Small intestine (tissue), 16 donors: ENCODE data around the gene MSS51. TPM values are rescaled to one million over a fixed set of nuclear protein-coding genes. Genes with fewer than 3 reads are reported as not detected.
A peak's percentile ranks its signal among the peaks of the same experiment; 100 is the strongest.

Source experiments
- DNase-seq, 2 donors: peaks; one replicate each; pipeline versions ENCODE4 v3.0.0 to v3.0.0-alpha.2; 2013
- FAIRE-seq: peaks from 2 replicates; lab custom pipeline; 2012; peaks lifted over from hg19 to GRCh38; lab: Jason Lieb, UNC
- H3K27ac ChIP-seq, 3 donors: one replicate each; pipeline ENCODE4 v1.5.1; 2013; ENCODE audit warnings: low read length in 2 of 3, mild to moderate bottlenecking in 2 of 3, control low read depth in 1 of 3, inconsistent platforms in 1 of 3, low read depth in 1 of 3, moderate library complexity in 1 of 3
- H3K27me3 ChIP-seq, 3 donors: one replicate each; pipeline ENCODE4 v1.6.1; 2013; ENCODE audit warnings: low read length in 3 of 3, inconsistent platforms in 1 of 3; ENCODE audit not compliant: control insufficient read depth in 3 of 3, insufficient read depth in 3 of 3
- H3K36me3 ChIP-seq, 3 donors: one replicate each; pipeline ENCODE4 v1.6.1; 2013; ENCODE audit warnings: low read length in 3 of 3, inconsistent platforms in 1 of 3, low read depth in 1 of 3, mild to moderate bottlenecking in 1 of 3, moderate library complexity in 1 of 3; ENCODE audit not compliant: control insufficient read depth in 3 of 3, insufficient read depth in 2 of 3
- H3K4me1 ChIP-seq, 3 donors: one replicate each; pipeline ENCODE4 v1.6.1; 2013; ENCODE audit warnings: low read length in 2 of 3, inconsistent platforms in 1 of 3, low read depth in 1 of 3, mild to moderate bottlenecking in 1 of 3, moderate library complexity in 1 of 3; ENCODE audit not compliant: control insufficient read depth in 3 of 3, insufficient read depth in 2 of 3
- H3K4me3 ChIP-seq, 3 donors: one replicate each; pipeline ENCODE4 v1.5.1; 2013; ENCODE audit warnings: low read length in 3 of 3, control low read depth in 1 of 3, inconsistent platforms in 1 of 3, low read depth in 1 of 3, mild to moderate bottlenecking in 1 of 3, moderate library complexity in 1 of 3
- H3K9me3 ChIP-seq, 2 donors: one replicate each; pipeline ENCODE4 v1.6.1; 2013; ENCODE audit warnings: low read depth in 1 of 2, low read length in 1 of 2; ENCODE audit not compliant: control insufficient read depth in 2 of 2, insufficient read depth in 1 of 2
- WGBS, 3 donors: extraction: QIAGEN DNeasy Blood & Tissue Kit; methylation state at CpG; one replicate each; pipeline ENCODE4 v1.1.7; 2013; 5-methylcytosine and 5-hydroxymethylcytosine counted together
- long read RNA-seq, 10 donors: transcript quantifications; one replicate each; lab custom pipeline, GENCODE V29; 2026
- polyA plus RNA-seq, 4 donors: library from polyadenylated mRNA; stranded (reverse) in 3 of 4; unstranded in 1 of 4; fragments of 200-250 nt in 3 of 4; fragments of 120-200 nt in 1 of 4; gene quantifications; one replicate each; pipeline versions ENCODE4 v1.2.1 to v1.2.3, GENCODE V29; 2013
- donor health status: healthy with polysubstance abuse.
- donor health status: control.
- donor health status: control.
- donor health status: Bipolar disorder and iron deficiency.
- donor health status: healthy.

Gene MSS51
- polyA plus RNA-seq: 1 to 10 TPM in 3 of 4 donors, under 1 TPM in 1; 0.91 to 3.1 (median 1.7) TPM
- long read RNA-seq, donor 1: 0 reads
- long read RNA-seq, donor 2: 0 reads
- long read RNA-seq, donor 3: 0 reads
- long read RNA-seq, donor 4: 0 reads
- long read RNA-seq, donor 5: 0 reads
- long read RNA-seq, donor 6: 0 reads
- long read RNA-seq, donor 7: 0 reads
- long read RNA-seq, donor 8: 0 reads
- long read RNA-seq, donor 9: 0 reads
- long read RNA-seq, donor 10, partial matches to known transcripts: 0 of 1 reads
- long read RNA-seq, donor 10, other reads (novel, unspliced or antisense): 0 of 1 reads

DNA sequence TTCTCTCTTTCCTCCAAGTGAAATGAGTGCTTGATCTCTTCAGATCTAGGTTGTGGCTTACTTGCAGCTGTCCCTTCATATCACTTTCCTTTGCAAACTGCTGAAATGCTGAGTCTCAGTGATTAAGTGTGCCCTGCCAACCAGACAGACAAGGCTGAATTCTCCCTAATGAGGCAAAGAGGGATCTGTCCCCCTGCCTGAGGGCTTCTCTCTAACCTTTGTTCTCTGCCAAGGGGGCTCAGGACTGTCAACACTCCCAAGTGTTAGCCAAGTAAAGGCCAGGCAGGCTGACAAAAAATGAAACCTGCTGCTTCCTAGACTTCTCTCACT, at the start of gene MSS51:
TSS of gene MSS51 (minus strand) at position 24 of the 330 bp plus-strand sequence. CDS start 5,277 bp downstream, outside the sequence.
- no peaks in the 10 kb centered on the region for H3K27me3 ChIP-seq
- H3K27ac ChIP-seq: no peak within 1 kb of the TSS
- peaks cover 3 to 9% (median 6%) of the 10 kb centered on the region in 3 donors for H3K36me3 ChIP-seq
- FAIRE-seq (no peak), DNase-seq (no peak)
- no peaks in the 10 kb centered on the region for H3K4me1 ChIP-seq
- H3K4me3 ChIP-seq: no peak within 1 kb of the TSS
- H3K9me3 ChIP-seq: no peaks in the 10 kb centered on the region

DNA sequence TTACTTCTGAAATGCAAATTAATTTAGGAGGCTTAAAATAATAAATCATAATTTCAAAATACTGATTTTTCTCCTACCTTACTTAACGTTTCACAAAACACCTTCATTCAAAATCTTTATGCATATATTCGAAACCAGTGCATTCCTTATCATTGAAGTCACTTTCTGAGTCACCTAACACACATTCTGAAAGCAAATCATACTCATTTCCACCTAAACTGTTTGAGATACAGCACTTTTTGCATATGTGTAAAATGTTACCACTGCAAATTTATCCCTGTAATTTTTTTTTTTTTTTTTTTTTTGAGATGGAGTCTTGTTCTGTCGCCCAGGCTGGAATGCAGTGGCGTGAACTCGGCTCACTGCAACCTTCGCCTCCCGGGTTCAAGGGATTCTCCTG, 46.8 kb upstream of the MSS51 start:
- WGBS, 3 donors: 73 to 85% (median 81%) methylated on average over 7 of the region's 7 CpGs
- DNase-seq: no peak
- no peak for FAIRE-seq

DNA sequence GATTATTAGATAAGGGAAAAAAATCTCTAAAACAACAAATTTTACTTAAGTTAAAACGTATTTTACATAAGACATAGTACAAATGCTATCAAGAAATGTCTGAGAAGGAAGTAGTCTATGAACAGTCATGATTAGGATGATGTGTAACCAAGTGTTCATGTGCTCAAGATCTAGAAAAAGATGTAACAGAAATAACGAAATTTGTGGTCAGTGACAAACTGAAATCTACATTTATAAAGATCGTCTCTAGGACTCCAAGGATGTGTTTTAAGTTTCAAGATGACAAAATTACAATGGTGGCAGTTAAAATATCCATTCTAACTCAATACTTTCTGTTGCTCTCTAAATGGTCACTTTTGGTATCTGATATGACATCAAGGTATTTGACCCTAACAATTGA, 45.3 kb upstream of the MSS51 start:
- Histone ChIP-seq H3K4me1 (no peaks in the 10 kb centered on the region), H3K4me3 (no peak overlapping the region), H3K36me3 (peaks cover 4 to 29% (median 7%) of the 10 kb centered on the region in 3 donors), H3K9me3 (no peaks in the 10 kb centered on the region), H3K27me3 (no peaks in the 10 kb centered on the region), H3K27ac (no peak overlapping the region)
- DNase-seq: no peak
- FAIRE-seq: no peak
- WGBS, 3 donors: 62 to 83% (median 74%) methylated on average over 3 of the region's 3 CpGs

More for the DNA sequence above, 46.8 kb upstream of the MSS51 start:
- no peaks in the 10 kb centered on the region for H3K9me3 ChIP-seq
- no peaks in the 10 kb centered on the region for H3K27me3 ChIP-seq
- H3K4me1 ChIP-seq: no peaks in the 10 kb centered on the region
- no peak overlapping the region for H3K27ac ChIP-seq
- H3K36me3 ChIP-seq: peaks cover 3 to 22% (median 4%) of the 10 kb centered on the region in 3 donors
- no peak overlapping the region for H3K4me3 ChIP-seq

DNA sequence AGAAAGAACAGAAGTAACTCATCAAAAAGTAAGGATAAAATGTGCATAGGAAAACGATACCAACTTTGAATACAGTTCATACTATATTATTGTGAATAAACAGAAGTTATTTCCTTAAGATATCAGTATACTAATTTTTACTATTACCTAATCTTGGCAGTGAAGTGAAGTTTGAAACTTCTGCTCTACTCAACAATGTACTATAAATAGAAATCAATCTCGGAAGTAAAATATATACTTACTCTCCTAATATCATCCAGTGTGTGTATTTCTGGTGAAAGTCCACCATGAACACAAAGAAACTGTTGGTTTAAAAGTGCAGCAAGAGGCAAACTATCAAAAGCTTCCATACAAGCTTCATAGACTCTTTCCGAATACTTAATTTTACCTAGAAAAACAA, 37.9 kb upstream of the MSS51 start:
- H3K4me3 ChIP-seq: no peak overlapping the region
- FAIRE-seq (no peak), DNase-seq (no peak)
- no peaks in the 10 kb centered on the region for H3K27me3 ChIP-seq
- no peaks in the 10 kb centered on the region for H3K9me3 ChIP-seq
- no peaks in the 10 kb centered on the region for H3K4me1 ChIP-seq
- peaks cover 9 to 28% (median 10%) of the 10 kb centered on the region in 3 donors for H3K36me3 ChIP-seq
- H3K27ac ChIP-seq: no peak overlapping the region
- 54 to 66% (median 64%) methylated on average over 3 of the region's 3 CpGs for WGBS, 3 donors

DNA sequence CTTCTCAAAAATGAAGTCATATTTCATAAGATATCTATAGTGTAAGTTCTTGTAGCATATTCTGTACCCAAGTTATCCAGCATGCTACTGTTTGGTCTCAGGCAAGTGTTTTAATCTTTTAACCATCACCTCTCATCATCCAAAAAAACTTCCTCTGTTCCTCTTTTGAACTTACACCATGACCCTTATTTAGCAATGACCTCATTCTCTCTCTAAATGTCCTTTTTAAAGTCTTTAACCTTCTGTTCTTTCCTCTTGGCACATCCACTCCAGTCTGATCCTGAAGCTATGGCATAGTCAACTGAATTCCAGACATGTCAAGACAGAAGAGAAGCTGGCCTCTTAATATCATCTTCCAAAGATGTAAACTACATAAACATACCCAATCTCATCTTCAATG, 36.2 kb upstream of the MSS51 start:
- FAIRE-seq (no peak), DNase-seq (no peak)
- no peak overlapping the region for H3K27ac ChIP-seq
- H3K4me3 ChIP-seq: no peak overlapping the region
- H3K36me3 ChIP-seq: peaks cover 4 to 28% (median 10%) of the 10 kb centered on the region in 3 donors
- H3K9me3 ChIP-seq: no peaks in the 10 kb centered on the region
- H3K27me3 ChIP-seq: no peaks in the 10 kb centered on the region
- no peaks in the 10 kb centered on the region for H3K4me1 ChIP-seq

DNA sequence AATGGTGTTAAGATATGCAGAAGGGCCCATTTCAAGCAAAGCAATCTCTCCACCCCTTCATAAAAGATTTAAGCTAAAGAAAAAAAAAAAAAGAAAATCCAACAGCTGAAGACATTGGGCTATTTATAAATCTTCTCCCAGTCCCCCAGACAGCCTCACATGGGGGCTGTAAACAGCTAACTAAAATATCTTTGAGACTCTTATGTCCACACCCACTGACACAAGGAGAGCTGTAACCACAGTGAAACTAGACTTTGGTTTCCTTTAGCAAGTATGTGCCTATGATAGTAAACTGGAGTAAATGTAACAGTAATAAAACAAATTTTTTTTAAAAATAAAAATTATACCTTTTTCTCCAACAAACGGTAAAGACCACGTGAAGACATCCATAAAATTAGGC, 33.8 kb upstream of the MSS51 start:
- no peak for FAIRE-seq
- WGBS, 3 donors: 77 to 82% (median 81%) methylated on average over 2 of the region's 2 CpGs
- Histone ChIP-seq H3K27ac (no peak overlapping the region), H3K27me3 (no peaks in the 10 kb centered on the region), H3K4me3 (no peak overlapping the region), H3K36me3 (peaks cover 2 to 19% (median 9%) of the 10 kb centered on the region in 3 donors), H3K4me1 (no peaks in the 10 kb centered on the region), H3K9me3 (no peaks in the 10 kb centered on the region)
- DNase-seq: no peak

DNA sequence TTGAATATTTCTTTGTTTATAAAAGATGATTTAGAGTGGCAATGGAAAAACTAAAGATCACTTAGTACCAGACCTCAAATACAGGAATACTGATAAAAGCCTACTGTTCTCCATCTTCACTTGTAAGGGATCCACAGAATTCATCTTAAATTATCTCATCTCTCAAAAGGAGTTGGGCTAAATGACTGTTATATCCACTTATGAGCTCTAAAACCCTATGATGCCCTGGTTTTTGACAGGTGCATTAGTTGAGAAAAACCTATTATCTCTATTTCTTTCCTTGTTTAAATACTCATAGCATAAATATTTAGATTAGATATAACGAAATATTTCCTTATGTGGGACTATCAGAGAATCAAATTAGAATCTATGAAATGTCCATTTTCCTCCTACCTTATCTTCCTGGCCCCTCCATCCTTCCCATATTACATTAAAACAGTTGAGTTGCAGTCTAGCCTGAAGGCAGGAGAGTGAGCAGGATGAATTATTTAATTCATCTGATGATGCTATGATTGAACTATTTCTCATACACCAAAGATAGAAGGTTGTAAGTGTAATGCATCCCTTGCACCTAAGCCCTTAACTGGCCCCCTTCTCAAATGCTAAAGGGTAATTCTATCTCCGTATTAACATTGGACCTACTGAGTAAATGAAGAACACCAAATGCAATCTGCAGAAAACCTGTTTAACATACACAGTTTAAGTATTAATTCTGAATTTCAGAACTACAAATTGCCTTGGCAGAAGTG, 32.8 kb upstream of the MSS51 start:
- WGBS, 3 donors: 82 to 84% (median 82%) methylated on average over 2 of the region's 2 CpGs
- no peaks in the 10 kb centered on the region for H3K9me3 ChIP-seq
- no peaks in the 10 kb centered on the region for H3K4me1 ChIP-seq
- H3K36me3 ChIP-seq: peaks cover 2 to 20% (median 7%) of the 10 kb centered on the region in 3 donors
- no peak overlapping the region for H3K4me3 ChIP-seq
- no peak overlapping the region for H3K27ac ChIP-seq
- DNase-seq: no peak
- no peaks in the 10 kb centered on the region for H3K27me3 ChIP-seq
- FAIRE-seq: no peak

DNA sequence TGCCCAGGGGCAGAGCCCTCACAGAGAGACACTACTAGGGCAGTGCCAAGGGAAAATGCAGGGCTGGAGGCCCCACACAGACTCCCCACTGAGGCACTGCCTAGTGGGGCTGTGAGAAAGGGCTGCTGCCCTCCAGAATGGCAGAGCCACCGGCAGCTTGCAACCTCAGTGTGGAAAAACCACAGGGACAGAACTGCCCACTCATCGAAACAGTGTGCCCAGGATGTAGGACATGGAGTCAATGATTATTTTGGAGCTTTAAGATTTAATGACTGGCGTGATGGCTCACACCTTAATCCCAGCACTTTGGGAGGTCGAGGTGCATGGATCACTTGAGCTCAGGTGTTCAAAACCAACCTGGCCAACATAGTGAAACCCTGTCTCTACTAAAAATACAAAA, 27.5 kb upstream of the MSS51 start:
- no peak for DNase-seq
- no peak for FAIRE-seq

More for the DNA sequence above, 27.5 kb upstream of the MSS51 start:
- Histone ChIP-seq H3K4me1 (no peaks in the 10 kb centered on the region), H3K4me3 (peak overlapping the region in 1 of 3 donors; percentile 7), H3K27ac (peak overlapping the region in 1 of 3 donors; percentile 4), H3K27me3 (no peaks in the 10 kb centered on the region), H3K36me3 (peaks cover 2 to 29% (median 4%) of the 10 kb centered on the region in 3 donors), H3K9me3 (no peaks in the 10 kb centered on the region)
- WGBS, 3 donors: 94 to 95% (median 94%) methylated on average over 4 of the region's 4 CpGs
